ENCODE results near the gene WHAMM.

Gene WHAMM

GRCh38 chr15:82789491-82789890 lies 19.9 kb upstream of the WHAMM start:
- no peaks in the 10 kb centered on the region for H3K27me3 Mint-ChIP-seq
- ATAC-seq (ENCODE audit: low read depth) (no peak), DNase-seq (ENCODE audit: low spot score in 2 of 2) (no peak)
- no peaks in the 10 kb centered on the region for H3K4me1 Mint-ChIP-seq
- peaks cover 5% of the 10 kb centered on the region for H3K36me3 Mint-ChIP-seq
- H3K9me3 Mint-ChIP-seq = peaks cover 9% of the 10 kb centered on the region
- H3K4me3 Mint-ChIP-seq = no peak overlapping the region
- no peak overlapping the region for H3K27ac Mint-ChIP-seq

- H3K27me3 Mint-ChIP-seq = no peaks in the 10 kb centered on the region
- H3K4me1 Mint-ChIP-seq = no peaks in the 10 kb centered on the region
- H3K4me3 Mint-ChIP-seq = no peak overlapping the region
- peaks cover 9% of the 10 kb centered on the region for H3K9me3 Mint-ChIP-seq
- peaks cover 7% of the 10 kb centered on the region for H3K36me3 Mint-ChIP-seq
- DNase-seq (ENCODE audit: low spot score in 2 of 2) (no peak), ATAC-seq (ENCODE audit: low read depth) (no peak)
- H3K27ac Mint-ChIP-seq = no peak overlapping the region
These were observed 19.1 kb upstream of the WHAMM start for GRCh38 chr15:82790321-82790720.

- Mint-ChIP-seq H3K36me3 (peaks cover 7% of the 10 kb centered on the region), H3K4me3 (no peak overlapping the region), H3K27me3 (no peaks in the 10 kb centered on the region), H3K9me3 (peaks cover 9% of the 10 kb centered on the region), H3K4me1 (no peaks in the 10 kb centered on the region), H3K27ac (no peak overlapping the region)
- DNase-seq (ENCODE audit: low spot score in 2 of 2) (no peak), ATAC-seq (ENCODE audit: low read depth) (no peak)
These were observed 17.4 kb upstream of the WHAMM start for GRCh38 chr15:82792068-82792467.

GRCh38 chr15:82793737-82794136 lies 15.7 kb upstream of the WHAMM start:
- ATAC-seq (ENCODE audit: low read depth) = no peak
- H3K9me3 Mint-ChIP-seq = peaks cover 9% of the 10 kb centered on the region

GRCh38 chr15:82798104-82798503 lies 11.3 kb upstream of the WHAMM start:
- peaks cover 7% of the 10 kb centered on the region for H3K36me3 Mint-ChIP-seq
- no peak for ATAC-seq (ENCODE audit: low read depth)
- DNase-seq (ENCODE audit: low spot score in 2 of 2) = no peak
- H3K4me3 Mint-ChIP-seq = no peak overlapping the region
- peaks cover 8% of the 10 kb centered on the region for H3K9me3 Mint-ChIP-seq
- no peaks in the 10 kb centered on the region for H3K4me1 Mint-ChIP-seq
- peaks cover 6% of the 10 kb centered on the region for H3K27me3 Mint-ChIP-seq
- no peak overlapping the region for H3K27ac Mint-ChIP-seq

More at GRCh38 chr15:82793737-82794136, 15.7 kb upstream of the WHAMM start:
- no peak overlapping the region for H3K4me3 Mint-ChIP-seq
- no peaks in the 10 kb centered on the region for H3K4me1 Mint-ChIP-seq
- H3K27me3 Mint-ChIP-seq = no peaks in the 10 kb centered on the region
- peaks cover 7% of the 10 kb centered on the region for H3K36me3 Mint-ChIP-seq
- no peak for DNase-seq (ENCODE audit: low spot score in 2 of 2)
- no peak overlapping the region for H3K27ac Mint-ChIP-seq

GRCh38 chr15:82798531-82799166 lies 10.8 kb upstream of the WHAMM start:
- Mint-ChIP-seq H3K36me3 (peaks cover 7% of the 10 kb centered on the region), H3K4me1 (no peaks in the 10 kb centered on the region), H3K9me3 (peaks cover 8% of the 10 kb centered on the region), H3K27me3 (peaks cover 6% of the 10 kb centered on the region), H3K4me3 (no peak overlapping the region), H3K27ac (no peak overlapping the region)
- ATAC-seq (ENCODE audit: low read depth) (no peak), DNase-seq (ENCODE audit: low spot score in 2 of 2) (no peak)

GRCh38 chr15:82799183-82799841 lies 10.1 kb upstream of the WHAMM start:
- no peak for DNase-seq (ENCODE audit: low spot score in 2 of 2)
- H3K4me1 Mint-ChIP-seq = no peaks in the 10 kb centered on the region
- H3K9me3 Mint-ChIP-seq = peaks cover 1% of the 10 kb centered on the region
- H3K27ac Mint-ChIP-seq = no peak overlapping the region
- H3K36me3 Mint-ChIP-seq = peaks cover 2% of the 10 kb centered on the region
- H3K27me3 Mint-ChIP-seq = peaks cover 6% of the 10 kb centered on the region
- no peak for ATAC-seq (ENCODE audit: low read depth)
- no peak overlapping the region for H3K4me3 Mint-ChIP-seq

- peaks cover 6% of the 10 kb centered on the region for H3K27me3 Mint-ChIP-seq
- H3K4me3 Mint-ChIP-seq = no peak overlapping the region
These were observed 6.9 kb upstream of the WHAMM start for GRCh38 chr15:82802497-82802896.

GRCh38 chr15:82803793-82804574 lies 5.4 kb upstream of the WHAMM start:
- Mint-ChIP-seq H3K4me1 (peaks cover 18% of the 10 kb centered on the region), H3K4me3 (no peak overlapping the region), H3K27me3 (peaks cover 6% of the 10 kb centered on the region), H3K27ac (no peak overlapping the region), H3K36me3 (no peaks in the 10 kb centered on the region), H3K9me3 (no peaks in the 10 kb centered on the region)
- ATAC-seq (ENCODE audit: low read depth) (no peak), DNase-seq (ENCODE audit: low spot score in 2 of 2) (no peak)

More at GRCh38 chr15:82802497-82802896, 6.9 kb upstream of the WHAMM start:
- Mint-ChIP-seq H3K9me3 (no peaks in the 10 kb centered on the region), H3K36me3 (no peaks in the 10 kb centered on the region), H3K4me1 (peaks cover 10% of the 10 kb centered on the region), H3K27ac (no peak overlapping the region)
- ATAC-seq (ENCODE audit: low read depth) = no peak
- no peak for DNase-seq (ENCODE audit: low spot score in 2 of 2)

GRCh38 chr15:82804575-82804949 lies 4.9 kb upstream of the WHAMM start:
- H3K4me3 Mint-ChIP-seq = no peak overlapping the region
- H3K36me3 Mint-ChIP-seq = no peaks in the 10 kb centered on the region
- DNase-seq (ENCODE audit: low spot score in 2 of 2) (no peak), ATAC-seq (ENCODE audit: low read depth) (no peak)
- peaks cover 19% of the 10 kb centered on the region for H3K4me1 Mint-ChIP-seq
- no peak overlapping the region for H3K27ac Mint-ChIP-seq
- peaks cover 2% of the 10 kb centered on the region for H3K27me3 Mint-ChIP-seq
- no peaks in the 10 kb centered on the region for H3K9me3 Mint-ChIP-seq

GRCh38 chr15:82805994-82806406 lies 3.4 kb upstream of the WHAMM start, which contains the start of gene FSD2:
TSS of gene FSD2 (minus strand) at chr15:82806069. CDS start at chr15:82787390, 18,679 bp downstream.
- DNase-seq (ENCODE audit: low spot score in 2 of 2) = peak in 1 of 2 donors; percentile 29
- peak; percentile 33 for ATAC-seq (ENCODE audit: low read depth)
- H3K4me1 Mint-ChIP-seq = peaks cover 25% of the 10 kb centered on the region
- H3K9me3 Mint-ChIP-seq = no peaks in the 10 kb centered on the region
- H3K27me3 Mint-ChIP-seq = no peaks in the 10 kb centered on the region
- H3K27ac Mint-ChIP-seq = peak within 1 kb of the TSS; percentile 91
- H3K4me3 Mint-ChIP-seq = peak within 1 kb of the TSS; percentile 33
- H3K36me3 Mint-ChIP-seq = no peaks in the 10 kb centered on the region

GRCh38 chr15:82807920-82808633 lies 1.4 kb upstream of the WHAMM start:
- ATAC-seq (ENCODE audit: low read depth) = no peak
- no peak for DNase-seq (ENCODE audit: low spot score in 2 of 2)

GRCh38 chr15:82808634-82809041 lies 790 bp upstream of the WHAMM start:
- peaks cover 33% of the 10 kb centered on the region for H3K4me1 Mint-ChIP-seq
- no peaks in the 10 kb centered on the region for H3K27me3 Mint-ChIP-seq
- DNase-seq (ENCODE audit: low spot score in 2 of 2) = no peak
- H3K27ac Mint-ChIP-seq = peak overlapping the region; percentile 96
- H3K9me3 Mint-ChIP-seq = no peaks in the 10 kb centered on the region
- peak overlapping the region; percentile 82 for H3K4me3 Mint-ChIP-seq
- peaks cover 4% of the 10 kb centered on the region for H3K36me3 Mint-ChIP-seq
- no peak for ATAC-seq (ENCODE audit: low read depth)

More at GRCh38 chr15:82807920-82808633, 1.4 kb upstream of the WHAMM start:
- Mint-ChIP-seq H3K4me1 (peaks cover 33% of the 10 kb centered on the region), H3K36me3 (peaks cover 4% of the 10 kb centered on the region), H3K9me3 (no peaks in the 10 kb centered on the region), H3K27me3 (no peaks in the 10 kb centered on the region), H3K4me3 (peak overlapping the region; percentile 82), H3K27ac (peak overlapping the region; percentile 96)
